Activated B cell treated with CpG ODN at 0.5 μM for 24 hours (primary cell): ENCODE results near the gene PLTP. TPM values are rescaled to one million over a fixed set of nuclear protein-coding genes. Genes with fewer than 3 reads are reported as not detected.

ENCODE experiments used
- ATAC-seq: fragments of 200-7000 bp; cut with Tn5 transposase; one replicate; pipeline ENCODE4 v1.10.0; 2021; ENCODE audit warnings: low read depth, mild to moderate bottlenecking, moderate library complexity
- CTCF ChIA-PET: fragments of 350-600 bp; sonication (Branson Sonifier 250); formaldehyde crosslinking; loops from one replicate; lab custom pipeline; 2021; ENCODE audit warnings: antibody characterized with exemption; lab: Charles Lee
- POLR2A ChIA-PET: fragments of 350-600 bp; sonication (Branson Sonifier 250); formaldehyde crosslinking; loops from one replicate; lab custom pipeline; 2021; ENCODE audit warnings: antibody characterized with exemption; lab: Charles Lee
- DNase-seq: peaks from one replicate; pipeline ENCODE4 v3.0.0; 2022
- H3K27ac Mint-ChIP-seq: one replicate; pipeline ENCODE4 v1.8.0; 2020; ENCODE audit warnings: mixed read lengths
- H3K27me3 Mint-ChIP-seq: one replicate; pipeline ENCODE4 v1.8.0; 2021; ENCODE audit warnings: mixed read lengths
- H3K36me3 Mint-ChIP-seq: one replicate; pipeline ENCODE4 v1.8.0; 2021; ENCODE audit warnings: low read depth, mixed read lengths
- H3K4me1 Mint-ChIP-seq: one replicate; pipeline ENCODE4 v1.8.0; 2021; ENCODE audit warnings: mixed read lengths
- H3K4me3 Mint-ChIP-seq: one replicate; pipeline ENCODE4 v1.8.0; 2020; ENCODE audit warnings: mild to moderate bottlenecking, mixed read lengths
- H3K9me3 Mint-ChIP-seq: one replicate; pipeline ENCODE4 v1.8.0; 2020; ENCODE audit warnings: mixed read lengths
- intact Hi-C: fragments of 100-400 bp; cut with micrococcal nuclease; formaldehyde crosslinking; loops from one replicate; pipeline ENCODE4 v1.15.1; 2024
- total RNA-seq: library from RNA; stranded (reverse); gene quantifications from 2 replicates; pipeline ENCODE4 v1.2.3, GENCODE V29; 2022
- TF ChIP-seq, protein P1 (sequence below): fragments of 200-600 bp; IDR thresholded peaks from one replicate; pipeline ENCODE4 v1.8.0; 2022; ENCODE audit warnings: antibody characterized with exemption, mild to moderate bottlenecking

The PLTP gene
- total RNA-seq, 1 donor from 2014 or later: 2.3 TPM

DNA sequence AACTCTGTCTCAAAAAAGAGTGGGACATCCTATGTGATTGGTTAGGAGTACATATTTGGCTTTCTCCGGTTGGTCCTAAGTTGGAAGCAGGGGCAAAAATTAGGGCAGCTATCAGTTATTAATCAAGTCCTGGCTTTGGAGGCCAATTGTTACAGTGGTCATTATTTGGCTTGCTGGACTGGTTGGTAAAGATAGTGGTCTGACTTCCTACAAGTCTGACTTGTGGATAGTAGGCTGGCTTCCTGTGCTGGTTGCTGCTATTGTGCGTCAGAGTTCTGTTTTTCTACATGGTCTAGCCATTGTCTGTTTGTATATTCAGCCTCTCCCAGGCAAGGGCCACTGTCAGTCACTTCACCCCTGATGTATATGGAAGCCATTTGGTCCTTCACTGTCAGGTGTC lies 61.7 kb downstream of the PLTP start:
- no peaks in the 10 kb centered on the region for H3K9me3 Mint-ChIP-seq
- peaks cover 58% of the 10 kb centered on the region for H3K36me3 Mint-ChIP-seq
- DNase-seq (no peak), ATAC-seq (no peak)
- intact Hi-C loops: no loop called here
- TF ChIP-seq, protein P1, sequence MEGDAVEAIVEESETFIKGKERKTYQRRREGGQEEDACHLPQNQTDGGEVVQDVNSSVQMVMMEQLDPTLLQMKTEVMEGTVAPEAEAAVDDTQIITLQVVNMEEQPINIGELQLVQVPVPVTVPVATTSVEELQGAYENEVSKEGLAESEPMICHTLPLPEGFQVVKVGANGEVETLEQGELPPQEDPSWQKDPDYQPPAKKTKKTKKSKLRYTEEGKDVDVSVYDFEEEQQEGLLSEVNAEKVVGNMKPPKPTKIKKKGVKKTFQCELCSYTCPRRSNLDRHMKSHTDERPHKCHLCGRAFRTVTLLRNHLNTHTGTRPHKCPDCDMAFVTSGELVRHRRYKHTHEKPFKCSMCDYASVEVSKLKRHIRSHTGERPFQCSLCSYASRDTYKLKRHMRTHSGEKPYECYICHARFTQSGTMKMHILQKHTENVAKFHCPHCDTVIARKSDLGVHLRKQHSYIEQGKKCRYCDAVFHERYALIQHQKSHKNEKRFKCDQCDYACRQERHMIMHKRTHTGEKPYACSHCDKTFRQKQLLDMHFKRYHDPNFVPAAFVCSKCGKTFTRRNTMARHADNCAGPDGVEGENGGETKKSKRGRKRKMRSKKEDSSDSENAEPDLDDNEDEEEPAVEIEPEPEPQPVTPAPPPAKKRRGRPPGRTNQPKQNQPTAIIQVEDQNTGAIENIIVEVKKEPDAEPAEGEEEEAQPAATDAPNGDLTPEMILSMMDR: no peak
- H3K27me3 Mint-ChIP-seq: no peaks in the 10 kb centered on the region
- H3K4me1 Mint-ChIP-seq: peaks cover 12% of the 10 kb centered on the region
- CTCF ChIA-PET: no interaction called here
- H3K27ac Mint-ChIP-seq: no peak overlapping the region
- no peak overlapping the region for H3K4me3 Mint-ChIP-seq
- POLR2A ChIA-PET: interaction anchor here (0.6 kb wide), 1 partner anchor 12 kb away, joined by 3 read pairs; no protein-coding TSS in a partner anchor

DNA sequence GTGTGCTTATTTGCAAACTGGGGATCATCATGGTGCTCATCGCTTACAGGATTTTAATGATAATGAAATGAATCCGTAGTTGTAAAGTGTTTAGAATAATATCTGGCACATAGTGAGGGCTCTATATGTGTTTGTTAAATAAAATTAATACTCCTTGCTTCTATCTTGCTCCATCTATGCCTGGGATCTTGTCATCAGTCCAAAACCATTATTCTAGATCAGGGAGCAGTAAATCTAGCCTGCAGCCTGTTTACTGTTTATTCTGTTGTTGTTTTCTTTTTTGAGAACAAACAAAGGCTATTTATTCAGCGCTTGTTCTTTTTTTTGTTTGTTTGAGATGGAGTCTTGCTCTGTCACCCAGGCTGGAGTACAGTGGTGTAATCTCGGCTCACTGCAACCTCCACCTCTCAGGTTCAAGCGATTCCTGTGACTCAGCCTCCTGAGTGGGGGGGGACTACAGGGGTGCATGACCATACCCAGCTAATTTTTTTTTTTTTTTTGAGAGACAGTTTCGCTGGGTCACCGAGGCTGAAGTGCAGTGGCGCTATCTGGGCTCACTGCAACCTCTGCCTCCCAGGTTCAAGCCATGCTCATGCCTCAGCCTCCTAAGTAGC lies 62.9 kb downstream of the PLTP start:
- intact Hi-C loops: no loop called here
- no peak overlapping the region for H3K27ac Mint-ChIP-seq
- peaks cover 4% of the 10 kb centered on the region for H3K4me1 Mint-ChIP-seq
- no peak for ATAC-seq
- CTCF ChIA-PET: no interaction called here
- no peak overlapping the region for H3K4me3 Mint-ChIP-seq
- no peak for DNase-seq
- peaks cover 63% of the 10 kb centered on the region for H3K36me3 Mint-ChIP-seq
- POLR2A ChIA-PET: interaction anchor here (1.2 kb wide), 1 partner anchor 53 kb away, joined by 3 read pairs; no protein-coding TSS in a partner anchor
- TF ChIP-seq, protein P1: no peak
- H3K27me3 Mint-ChIP-seq: no peaks in the 10 kb centered on the region
- no peaks in the 10 kb centered on the region for H3K9me3 Mint-ChIP-seq

Other genes with a start within 250 kb of the PLTP start
- gene WFDC11, start 241.9 kb downstream of the PLTP start, total RNA-seq: not detected in 2 replicates
- gene WFDC13, start 210.1 kb downstream of the PLTP start, total RNA-seq: not detected in 2 replicates
- gene WFDC10B, start 207.1 kb downstream of the PLTP start, total RNA-seq: not detected in 2 replicates
- gene SPINT4, start 189.8 kb downstream of the PLTP start, total RNA-seq: not detected in 2 replicates
- not detected in 2 replicates for gene WFDC3, start 120.3 kb downstream of the PLTP start, total RNA-seq
- gene DNTTIP1, start 120.2 kb downstream of the PLTP start, total RNA-seq: 23.6 and 24.4 TPM in 2 replicates
- 2.4 and 3.3 TPM in 2 replicates for gene UBE2C, start 99.5 kb downstream of the PLTP start, total RNA-seq
- 0.32 TPM in 1 of 2 replicates, not detected in the other for gene TNNC2, start 84.8 kb downstream of the PLTP start, total RNA-seq
- gene SNX21, start 78.4 kb downstream of the PLTP start, total RNA-seq: 0.49 and 0.93 TPM in 2 replicates
- gene ACOT8, start 54.8 kb downstream of the PLTP start, total RNA-seq: 24.5 and 27.3 TPM in 2 replicates
- gene ZSWIM3, start 54.5 kb downstream of the PLTP start, total RNA-seq: 5.9 and 6.4 TPM in 2 replicates
- 13.9 and 15.1 TPM in 2 replicates for gene ZSWIM1, start 30.9 kb downstream of the PLTP start, total RNA-seq
- gene SPATA25, start 24.5 kb downstream of the PLTP start, total RNA-seq: 0.53 and 0.88 TPM in 2 replicates
- 1.1 and 2.0 TPM in 2 replicates for gene NEURL2, start 20.9 kb downstream of the PLTP start, total RNA-seq
- 61.9 and 67.2 TPM in 2 replicates for gene CTSA, start 20.8 kb downstream of the PLTP start, total RNA-seq
- 48.3 and 55.7 TPM in 2 replicates for gene PCIF1, start 22.5 kb upstream of the PLTP start, total RNA-seq
- gene ZNF335, start 60.0 kb upstream of the PLTP start, total RNA-seq: 39.2 and 49.6 TPM in 2 replicates
- gene MMP9, start 96.8 kb upstream of the PLTP start, total RNA-seq: 2.0 and 2.3 TPM in 2 replicates
- gene SLC12A5, start 117.1 kb upstream of the PLTP start, total RNA-seq: not detected in 2 replicates
- 46.4 and 53.1 TPM in 2 replicates for gene NCOA5, start 177.8 kb upstream of the PLTP start, total RNA-seq
- gene CD40, start 206.2 kb upstream of the PLTP start, total RNA-seq: 410 and 464 TPM in 2 replicates